CD14-positive monocyte (primary cell): ENCODE data around the gene BORCS5. TPM values are rescaled to one million over a fixed set of nuclear protein-coding genes. Genes with fewer than 3 reads are reported as not detected.

ENCODE experiments used
- DNase-seq, 3 donors: peaks; one replicate each; pipeline ENCODE4 v3.0.0-alpha.2; 2011 to 2022
- H2AFZ ChIP-seq: 2 replicates; pipeline ENCODE4 v1.6.0; 2012; ENCODE audit warnings: mild to moderate bottlenecking, low read depth, low read length, inconsistent platforms; ENCODE audit not compliant: insufficient read depth, poor library complexity, severe bottlenecking
- H3K27ac ChIP-seq, 2 donors: 1 replicate in 1 of 2; 2 replicates in 1 of 2; pipeline ENCODE4 v1.5.1; 2012 to 2013; ENCODE audit warnings: low read length in 2 of 2, control low read depth in 1 of 2, inconsistent platforms in 1 of 2, low read depth in 1 of 2, mild to moderate bottlenecking in 1 of 2
- H3K27me3 ChIP-seq, 2 donors: one replicate each; pipeline versions ENCODE4 v1.6.0 to v1.6.1; 2011 to 2013; ENCODE audit warnings: low read length in 2 of 2; ENCODE audit not compliant: control insufficient read depth in 2 of 2, insufficient read depth in 2 of 2
- H3K36me3 ChIP-seq, 2 donors: replicated peaks in 1 of 2; 1 replicate in 1 of 2; 2 replicates in 1 of 2; pipeline versions ENCODE4 v1.5.1 to v1.6.1; 2012 to 2013; ENCODE audit warnings: low read length in 2 of 2, control low read depth in 1 of 2, inconsistent platforms in 1 of 2, mild to moderate bottlenecking in 1 of 2; ENCODE audit not compliant: insufficient read depth in 2 of 2, control insufficient read depth in 1 of 2
- H3K4me1 ChIP-seq, 2 donors: 1 replicate in 1 of 2; 2 replicates in 1 of 2; pipeline versions ENCODE4 v1.5.1 to v1.6.1; 2012 to 2013; ENCODE audit warnings: low read length in 2 of 2, control low read depth in 1 of 2, inconsistent platforms in 1 of 2, mild to moderate bottlenecking in 1 of 2, moderate library complexity in 1 of 2; ENCODE audit not compliant: insufficient read depth in 2 of 2, control insufficient read depth in 1 of 2
- H3K4me2 ChIP-seq: replicated peaks from 2 replicates; pipeline ENCODE3; 2012; ENCODE audit warnings: low read length, moderate library complexity, mild to moderate bottlenecking; ENCODE audit not compliant: poor library complexity, severe bottlenecking; ENCODE audit errors: extremely low read depth
- H3K4me3 ChIP-seq, 3 experiments: fragments of 200-600 bp in 1 of 3; sonication (generic) in 1 of 3; replicated peaks in 1 of 3; 1 replicate in 2 of 3; 2 replicates in 1 of 3; pipeline ENCODE4 v1.5.1; 2011 to 2013; ENCODE audit warnings: low read length in 3 of 3, mild to moderate bottlenecking in 3 of 3, control low read depth in 2 of 3, low read depth in 2 of 3, inconsistent platforms in 1 of 3, moderate library complexity in 1 of 3
- H3K79me2 ChIP-seq: 2 replicates; pipeline ENCODE4 v1.6.0; 2012; ENCODE audit warnings: mild to moderate bottlenecking, control low read depth, inconsistent platforms, low read length, moderate library complexity; ENCODE audit not compliant: insufficient read depth
- H3K9ac ChIP-seq: 2 replicates; pipeline ENCODE4 v1.6.0; 2017; ENCODE audit warnings: low read length, mild to moderate bottlenecking; ENCODE audit not compliant: insufficient read depth, poor library complexity, severe bottlenecking
- H3K9me3 ChIP-seq, 2 donors: replicated peaks in 1 of 2; 1 replicate in 1 of 2; 2 replicates in 1 of 2; pipeline versions ENCODE4 v1.5.1 to v1.6.1; 2012 to 2013; ENCODE audit warnings: low read length in 2 of 2, control low read depth in 1 of 2; ENCODE audit not compliant: control insufficient read depth in 1 of 2, insufficient read depth in 1 of 2
- H4K20me1 ChIP-seq: 2 replicates; pipeline ENCODE4 v1.6.0; 2012; ENCODE audit warnings: mild to moderate bottlenecking, low read length, control low read depth, moderate library complexity; ENCODE audit not compliant: insufficient read depth
- H3K27ac Mint-ChIP-seq, 7 donors: one replicate each; pipeline ENCODE4 v1.8.0; 2020; ENCODE audit warnings: mild to moderate bottlenecking in 7 of 7, mixed read lengths in 7 of 7, moderate library complexity in 6 of 7, inconsistent platforms in 2 of 7
- H3K27me3 Mint-ChIP-seq, 3 donors: one replicate each; pipeline ENCODE4 v1.8.0; 2021 to 2022; ENCODE audit warnings: low read depth in 3 of 3, mild to moderate bottlenecking in 3 of 3, mixed read lengths in 3 of 3, moderate library complexity in 3 of 3, inconsistent platforms in 1 of 3
- H3K36me3 Mint-ChIP-seq, 2 donors: one replicate each; pipeline ENCODE4 v1.8.0; 2020; ENCODE audit warnings: mixed read lengths in 2 of 2, inconsistent platforms in 1 of 2, mild to moderate bottlenecking in 1 of 2
- H3K4me1 Mint-ChIP-seq: one replicate; pipeline ENCODE4 v1.8.0; 2020; ENCODE audit warnings: mild to moderate bottlenecking, mixed read lengths
- H3K4me3 Mint-ChIP-seq, 2 donors: one replicate each; pipeline ENCODE4 v1.8.0; 2020; ENCODE audit warnings: mild to moderate bottlenecking in 2 of 2, mixed read lengths in 2 of 2, moderate library complexity in 1 of 2
- H3K9me3 Mint-ChIP-seq, 7 donors: one replicate each; pipeline ENCODE4 v1.8.0; 2020 to 2022; ENCODE audit warnings: mixed read lengths in 7 of 7, mild to moderate bottlenecking in 6 of 7, moderate library complexity in 6 of 7, inconsistent platforms in 2 of 7
- WGBS: methylation state at CpG from one replicate; pipeline ENCODE4 v1.1.5; 2013; ENCODE audit warnings: missing lambda C conversion rate; ENCODE audit not compliant: insufficient coverage; 5-methylcytosine and 5-hydroxymethylcytosine counted together
- intact Hi-C, 2 donors: fragments of 100-400 bp; cut with micrococcal nuclease; formaldehyde crosslinking; loops; one replicate each; pipeline versions ENCODE4 v1.15.0 to v1.15.1; 2023
- polyA plus RNA-seq, 3 donors: library from polyadenylated mRNA; depleted of rRNA in 1 of 3; unstranded in 2 of 3; stranded (reverse) in 1 of 3; fragments of 300-500 nt in 2 of 3; fragments of >200 nt in 1 of 3; fragmentation: Illumina TruSeq in 2 of 3; gene quantifications; 1 replicate in 2 of 3; 2 replicates in 1 of 3; pipeline ENCODE4 v1.2.3, GENCODE V29; 2012 to 2021
- TF ChIP-seq, protein P1 (sequence below): fragments of 200-600 bp; IDR thresholded peaks from one replicate; pipeline ENCODE4 v1.8.0; 2022; ENCODE audit warnings: antibody characterized with exemption, mild to moderate bottlenecking

BORCS5 gene
- polyA plus RNA-seq, 3 donors = 8.5 to 15.1 (median 9.6) TPM

DNA sequence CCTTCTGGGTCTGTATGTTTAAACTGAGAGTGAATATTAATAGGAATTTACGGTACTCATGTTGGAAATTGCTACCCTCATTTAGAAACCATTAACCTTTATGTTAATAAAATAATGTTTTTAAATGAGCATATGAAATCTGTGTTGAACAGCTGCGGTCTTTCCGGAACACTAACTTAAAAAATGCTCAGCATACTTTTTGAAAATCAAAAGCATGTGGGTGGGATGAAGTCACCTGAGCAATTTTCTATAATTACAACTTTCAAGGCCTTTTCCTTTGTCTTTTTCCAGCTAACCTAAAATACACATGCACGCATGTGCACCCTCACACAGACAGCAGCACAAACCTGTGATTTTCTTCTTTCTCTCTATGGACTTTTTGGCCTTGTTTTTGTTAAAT lies 39.8 kb downstream of the BORCS5 start:
- Histone ChIP-seq H3K9me3 (no peaks in the 10 kb centered on the region), H2AFZ (no peak overlapping the region), H3K9ac (no peak overlapping the region), H3K27me3 (no peaks in the 10 kb centered on the region), H3K4me2 (no peak overlapping the region), H3K4me1 (no peaks in the 10 kb centered on the region), H3K4me3 (no peak overlapping the region), H4K20me1 (no peaks in the 10 kb centered on the region), H3K36me3 (no peaks in the 10 kb centered on the region), H3K27ac (no peak overlapping the region), H3K79me2 (no peaks in the 10 kb centered on the region)
- Mint-ChIP-seq H3K4me3 (no peak overlapping the region), H3K36me3 (peaks cover 3 to 20% of the 10 kb centered on the region in 2 donors), H3K9me3 (no peaks in the 10 kb centered on the region), H3K27me3 (no peaks in the 10 kb centered on the region), H3K4me1 (peaks cover 5% of the 10 kb centered on the region), H3K27ac (no peak overlapping the region)
- TF ChIP-seq, protein P1, sequence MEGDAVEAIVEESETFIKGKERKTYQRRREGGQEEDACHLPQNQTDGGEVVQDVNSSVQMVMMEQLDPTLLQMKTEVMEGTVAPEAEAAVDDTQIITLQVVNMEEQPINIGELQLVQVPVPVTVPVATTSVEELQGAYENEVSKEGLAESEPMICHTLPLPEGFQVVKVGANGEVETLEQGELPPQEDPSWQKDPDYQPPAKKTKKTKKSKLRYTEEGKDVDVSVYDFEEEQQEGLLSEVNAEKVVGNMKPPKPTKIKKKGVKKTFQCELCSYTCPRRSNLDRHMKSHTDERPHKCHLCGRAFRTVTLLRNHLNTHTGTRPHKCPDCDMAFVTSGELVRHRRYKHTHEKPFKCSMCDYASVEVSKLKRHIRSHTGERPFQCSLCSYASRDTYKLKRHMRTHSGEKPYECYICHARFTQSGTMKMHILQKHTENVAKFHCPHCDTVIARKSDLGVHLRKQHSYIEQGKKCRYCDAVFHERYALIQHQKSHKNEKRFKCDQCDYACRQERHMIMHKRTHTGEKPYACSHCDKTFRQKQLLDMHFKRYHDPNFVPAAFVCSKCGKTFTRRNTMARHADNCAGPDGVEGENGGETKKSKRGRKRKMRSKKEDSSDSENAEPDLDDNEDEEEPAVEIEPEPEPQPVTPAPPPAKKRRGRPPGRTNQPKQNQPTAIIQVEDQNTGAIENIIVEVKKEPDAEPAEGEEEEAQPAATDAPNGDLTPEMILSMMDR = no peak
- DNase-seq = no peak
- no CpG with 5 or more reads among the region's 4 CpGs for WGBS
- intact Hi-C loops = no loop called here

DNA sequence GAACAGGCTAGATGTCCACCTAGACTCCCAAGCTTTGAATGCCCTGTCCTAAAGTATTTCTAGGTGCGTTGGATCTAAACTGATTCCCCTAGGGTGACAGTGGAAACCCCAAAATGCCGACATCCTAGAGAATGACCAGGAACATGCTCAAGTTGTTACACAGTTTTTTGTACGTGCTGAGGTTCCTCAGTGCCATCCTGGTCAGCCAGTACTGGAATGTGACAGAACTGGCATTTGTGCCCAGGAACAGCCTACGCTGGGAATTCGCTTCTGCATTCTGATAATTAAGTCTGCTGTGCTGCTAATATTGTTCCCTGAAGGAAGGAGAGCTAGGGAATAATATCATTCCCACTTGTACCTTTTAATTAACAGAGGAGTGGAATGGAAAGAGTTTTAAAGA lies 40.3 kb downstream of the BORCS5 start:
- Histone ChIP-seq H3K36me3 (no peaks in the 10 kb centered on the region), H3K9ac (no peak overlapping the region), H3K4me2 (no peak overlapping the region), H2AFZ (no peak overlapping the region), H3K79me2 (no peaks in the 10 kb centered on the region), H3K27me3 (no peaks in the 10 kb centered on the region), H3K4me1 (no peaks in the 10 kb centered on the region), H3K27ac (no peak overlapping the region), H4K20me1 (no peaks in the 10 kb centered on the region), H3K4me3 (no peak overlapping the region), H3K9me3 (no peaks in the 10 kb centered on the region)
- intact Hi-C loops = no loop called here
- 98% methylated on average over 5 of the region's 5 CpGs for WGBS
- TF ChIP-seq, protein P1 = no peak
- no peaks in the 10 kb centered on the region for H3K9me3 Mint-ChIP-seq
- no peaks in the 10 kb centered on the region for H3K27me3 Mint-ChIP-seq
- no peak for DNase-seq
- H3K36me3 Mint-ChIP-seq = peaks cover 1 to 20% of the 10 kb centered on the region in 2 donors
- peaks cover 7% of the 10 kb centered on the region for H3K4me1 Mint-ChIP-seq
- no peak overlapping the region for H3K4me3 Mint-ChIP-seq
- no peak overlapping the region for H3K27ac Mint-ChIP-seq
